Motor neuron (in vitro differentiated cells): Measurements from ENCODE around the gene RCAN2. TPM values are rescaled to one million over a fixed set of nuclear protein-coding genes. Genes with fewer than 3 reads are reported as not detected.
A peak's percentile ranks its signal among the peaks of the same experiment; 100 is the strongest.

Experiments used
- ATAC-seq, 8 experiments: fragments of 200-7000 bp; cut with Tn5 transposase; replicated peaks in 6 of 8; 2 replicates each; pipeline ENCODE4 v1.8.0; 2021; ENCODE audit warnings: mild to moderate bottlenecking in 8 of 8, moderate library complexity in 8 of 8
- H3K27ac ChIP-seq, 2 donors: fragments of 250-450 bp; sonication (Bioruptor Pico); 2 replicates each; pipeline ENCODE4 v1.9.0; 2021; ENCODE audit warnings: antibody characterized with exemption in 2 of 2, mild to moderate bottlenecking in 2 of 2, moderate library complexity in 1 of 2
- H3K4me1 ChIP-seq, 2 donors: fragments of 250-450 bp; sonication (Bioruptor Pico); replicated peaks in 1 of 2; 2 replicates each; pipeline ENCODE4 v1.6.1; 2021; ENCODE audit warnings: antibody characterized with exemption in 2 of 2, mild to moderate bottlenecking in 2 of 2, moderate library complexity in 1 of 2
- H3K4me3 ChIP-seq, 5 donors: fragments of 250-450 bp; sonication (Bioruptor Pico); 2 replicates each; pipeline ENCODE4 v1.9.0; 2021; ENCODE audit warnings: antibody characterized with exemption in 5 of 5, mild to moderate bottlenecking in 5 of 5, moderate library complexity in 4 of 5
- WGBS, 10 experiments: fragments of 450-650 bp; shearing (Covaris generic); methylation state at CpG; one replicate each; pipeline ENCODE4 v1.0.0; 2022; 5-methylcytosine and 5-hydroxymethylcytosine counted together
- in situ Hi-C, 9 experiments: fragments of 400-800 bp; cut with MboI; loops; one replicate each; pipeline ENCODE4 v1.15.0; 2021; ENCODE audit warnings: low sequenced_read_pairs in 9 of 9, low pct_unique_long_range_greater_than_20kb in 2 of 9; ENCODE audit not compliant: unreplicated experiment in 9 of 9
- total RNA-seq, 8 experiments: library from RNA; unstranded; fragments of 300-600 nt; gene quantifications; 2 replicates each; pipeline versions ENCODE4 v1.2.3 to v1.2.4, GENCODE V29; 2022

The RCAN2 gene
- total RNA-seq, 8 experiments from 2014 or later, result 0.27 to 104 (median 24.0) TPM; not detected in 1

- no peak for ATAC-seq
- 0 to 83% (median 64%) methylated on average over 1 to 3 of the region's 3 CpGs; no CpG with 5 or more reads in 2 of the 10 experiments for WGBS, 10 experiments
- Histone ChIP-seq H3K27ac (no peak overlapping the region), H3K4me1 (peaks cover 0 to 3% of the 10 kb centered on the region in 2 donors), H3K4me3 (no peak overlapping the region)
- in situ Hi-C loops, result loop anchor here in 1 of 9 experiments (25.0 kb wide), 1 partner anchor 177 kb away; no protein-coding TSS in a partner anchor
Measured at GRCh38 chr6:46235242-46235641, 256.0 kb downstream of the RCAN2 start.

GRCh38 chr6:46234700-46235099 lies 256.5 kb downstream of the RCAN2 start:
- no peak overlapping the region for H3K27ac ChIP-seq
- H3K4me3 ChIP-seq, result no peak overlapping the region
- H3K4me1 ChIP-seq, result no peaks in the 10 kb centered on the region
- in situ Hi-C loops, result loop anchor here in 1 of 9 experiments (25.0 kb wide), 1 partner anchor 178 kb away; no protein-coding TSS in a partner anchor
- WGBS, 10 experiments, result 0 to 90% (median 65%) methylated on average over 1 to 2 of the region's 3 CpGs; no CpG with 5 or more reads in 2 of the 10 experiments
- no peak for ATAC-seq

- WGBS, 10 experiments, result 0 to 100% (median 95%) methylated on average over 1 to 2 of the region's 2 CpGs; no CpG with 5 or more reads in 3 of the 10 experiments
- ATAC-seq, result no peak
Measured at GRCh38 chr6:46234156-46234556, 257.1 kb downstream of the RCAN2 start.

DNA sequence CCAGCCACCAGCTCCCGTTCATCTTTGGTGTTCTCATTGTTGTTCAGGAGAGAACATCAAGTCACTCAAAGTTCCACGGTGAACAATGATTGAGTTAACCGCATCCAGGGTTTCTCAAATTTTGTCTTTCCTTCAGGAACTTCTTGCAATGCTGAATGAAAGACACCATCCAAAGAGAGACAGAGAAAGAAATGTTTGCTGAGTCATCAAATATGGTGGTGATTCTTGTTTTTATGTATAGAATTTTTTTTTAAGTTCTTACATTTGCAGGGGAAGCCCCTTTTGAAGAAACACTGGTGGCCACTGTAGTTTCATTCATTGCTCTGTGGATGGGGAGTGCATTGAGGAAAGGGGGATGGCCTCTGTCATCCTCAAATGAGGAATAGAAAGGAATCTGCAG lies 258.1 kb downstream of the RCAN2 start:
- no peak overlapping the region for H3K27ac ChIP-seq
- ATAC-seq, result no peak
- in situ Hi-C loops, result loop anchor here in 1 of 9 experiments (25.0 kb wide), 1 partner anchor 179 kb away; no protein-coding TSS in a partner anchor
- H3K4me3 ChIP-seq, result no peak overlapping the region
- no peaks in the 10 kb centered on the region for H3K4me1 ChIP-seq
- 47 to 100% (median 88%) methylated on average over 2 to 3 of the region's 3 CpGs; no CpG with 5 or more reads in 4 of the 10 experiments for WGBS, 10 experiments

More at GRCh38 chr6:46234156-46234556, 257.1 kb downstream of the RCAN2 start:
- H3K27ac ChIP-seq, result no peak overlapping the region
- H3K4me3 ChIP-seq, result no peak overlapping the region
- in situ Hi-C loops, result loop anchor here in 1 of 9 experiments (25.0 kb wide), 1 partner anchor 178 kb away; no protein-coding TSS in a partner anchor
- H3K4me1 ChIP-seq, result no peaks in the 10 kb centered on the region

DNA sequence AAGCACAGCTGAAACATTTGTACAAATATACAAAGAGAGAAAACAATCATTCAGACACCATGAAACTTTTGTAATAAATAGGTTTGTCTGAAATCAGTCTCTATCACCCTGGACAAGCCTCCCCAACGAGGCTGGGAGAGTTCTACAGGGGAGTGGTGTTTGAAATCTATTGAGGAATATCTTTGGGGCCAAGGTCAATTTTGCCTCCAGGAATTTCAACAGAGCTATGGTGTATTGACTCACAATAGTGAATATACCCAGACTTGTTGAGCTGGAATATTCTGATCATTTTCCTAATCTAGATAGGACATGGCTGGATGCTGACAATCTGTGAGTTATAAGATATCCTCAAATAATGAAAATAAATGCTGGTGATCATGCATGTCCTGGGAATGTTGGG lies 269.0 kb downstream of the RCAN2 start:
- H3K27ac ChIP-seq, result no peak overlapping the region
- in situ Hi-C loops, result loop anchor here in 1 of 9 experiments (10.0 to 25.0 kb wide), 2 partner anchors 135 to 183 kb away; no protein-coding TSS in a partner anchor
- no peak for ATAC-seq
- no peaks in the 10 kb centered on the region for H3K4me1 ChIP-seq
- no peak overlapping the region for H3K4me3 ChIP-seq
- WGBS, 10 experiments, result 0 to 50% (median 25%) methylated on average over 1 of the region's 1 CpG; no CpG with 5 or more reads in 4 of the 10 experiments

GRCh38 chr6:46221222-46221793 lies 269.9 kb downstream of the RCAN2 start:
- WGBS, 10 experiments, result 0 to 100% (median 47%) methylated on average over 1 to 3 of the region's 4 CpGs
- no peaks in the 10 kb centered on the region for H3K4me1 ChIP-seq
- in situ Hi-C loops, result loop anchor here in 1 of 9 experiments (10.0 to 25.0 kb wide), 2 partner anchors 134 to 183 kb away; no protein-coding TSS in a partner anchor
- H3K27ac ChIP-seq, result no peak overlapping the region
- H3K4me3 ChIP-seq, result no peak overlapping the region
- peak; percentile 52 to 82 (median 74) for ATAC-seq

- Histone ChIP-seq H3K4me3 (no peak overlapping the region), H3K27ac (no peak overlapping the region), H3K4me1 (no peaks in the 10 kb centered on the region)
- WGBS, 10 experiments, result 33 to 90% (median 63%) methylated on average over 1 to 6 of the region's 6 CpGs; no CpG with 5 or more reads in 2 of the 10 experiments
- no peak for ATAC-seq
- in situ Hi-C loops, result loop anchor here in 1 of 9 experiments (10.0 to 25.0 kb wide), 2 partner anchors 133 to 184 kb away; no protein-coding TSS in a partner anchor
Measured at GRCh38 chr6:46220352-46221221, 270.7 kb downstream of the RCAN2 start.

GRCh38 chr6:46219661-46220060 lies 271.6 kb downstream of the RCAN2 start:
- Histone ChIP-seq H3K4me1 (no peaks in the 10 kb centered on the region), H3K4me3 (no peak overlapping the region), H3K27ac (no peak overlapping the region)
- in situ Hi-C loops, result loop anchor here in 1 of 9 experiments (10.0 to 25.0 kb wide), 2 partner anchors 132 to 185 kb away; no protein-coding TSS in a partner anchor
- no peak for ATAC-seq

- Histone ChIP-seq H3K4me1 (no peaks in the 10 kb centered on the region), H3K4me3 (no peak overlapping the region), H3K27ac (no peak overlapping the region)
- ATAC-seq, result no peak
- WGBS, 10 experiments, result 71 to 95% (median 87%) methylated on average over 2 of the region's 2 CpGs; no CpG with 5 or more reads in 3 of the 10 experiments
- in situ Hi-C loops, result loop anchor here in 1 of 9 experiments (25.0 kb wide), 1 partner anchor 131 kb away; no protein-coding TSS in a partner anchor
Measured at GRCh38 chr6:46218457-46218856, 272.8 kb downstream of the RCAN2 start.

DNA sequence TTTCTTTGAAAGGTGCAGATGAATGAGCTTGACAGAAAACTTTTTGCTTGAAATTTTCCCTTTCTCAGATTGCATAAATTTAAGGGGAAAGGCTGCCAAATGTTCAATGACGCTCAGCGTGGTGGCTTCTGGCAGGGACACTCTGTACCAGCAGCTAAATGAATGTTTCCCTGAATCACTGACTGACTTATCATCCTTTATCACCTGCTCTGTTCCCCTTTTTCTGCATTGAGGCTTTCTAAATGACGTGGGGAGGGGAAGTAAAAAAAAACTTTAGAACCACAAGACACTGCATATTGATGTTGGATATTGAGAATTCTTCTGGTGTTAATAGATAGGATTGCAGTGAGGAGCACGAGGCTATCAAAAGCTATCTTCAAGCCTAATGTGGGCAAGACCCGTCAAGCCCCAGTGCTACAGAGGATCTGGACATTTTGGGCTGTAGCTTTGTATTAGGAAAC lies 273.5 kb downstream of the RCAN2 start:
- H3K27ac ChIP-seq, result no peak overlapping the region
- no peak for ATAC-seq
- WGBS, 10 experiments, result 12 to 86% (median 71%) methylated on average over 2 to 5 of the region's 5 CpGs; no CpG with 5 or more reads in 1 of the 10 experiments
- no peaks in the 10 kb centered on the region for H3K4me1 ChIP-seq
- in situ Hi-C loops, result loop anchor here in 1 of 9 experiments (25.0 kb wide), 1 partner anchor 130 kb away; no protein-coding TSS in a partner anchor
- H3K4me3 ChIP-seq, result no peak overlapping the region

DNA sequence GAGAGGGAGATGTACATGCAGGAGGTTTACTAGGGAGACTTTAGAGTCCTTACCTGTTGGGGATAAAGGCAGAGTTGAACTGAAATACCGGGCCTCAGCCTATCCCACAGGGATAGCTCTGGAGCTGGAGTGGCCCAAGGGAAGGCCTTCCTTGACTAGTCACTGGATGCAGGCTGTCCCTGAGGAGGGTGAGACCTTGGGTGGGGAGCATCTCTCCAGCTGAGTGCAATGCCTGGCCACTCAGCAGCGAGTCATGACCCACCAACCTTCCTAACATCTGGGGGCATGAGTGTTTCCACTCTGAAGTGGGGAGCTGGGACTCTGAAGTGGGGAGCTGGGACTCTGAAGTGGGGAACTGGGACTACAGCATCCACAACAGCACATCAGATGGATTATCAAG lies 274.4 kb downstream of the RCAN2 start:
- no peak overlapping the region for H3K27ac ChIP-seq

GRCh38 chr6:46215777-46216176 lies 275.5 kb downstream of the RCAN2 start:
- in situ Hi-C loops, result loop anchor here in 1 of 9 experiments (25.0 kb wide), 1 partner anchor 128 kb away; no protein-coding TSS in a partner anchor
- Histone ChIP-seq H3K4me3 (no peak overlapping the region), H3K27ac (no peak overlapping the region), H3K4me1 (no peaks in the 10 kb centered on the region)
- ATAC-seq, result no peak
- WGBS, 10 experiments, result 50 to 100% (median 87%) methylated on average over 1 to 4 of the region's 4 CpGs; no CpG with 5 or more reads in 2 of the 10 experiments

More for the DNA sequence above, 274.4 kb downstream of the RCAN2 start:
- in situ Hi-C loops, result loop anchor here in 1 of 9 experiments (25.0 kb wide), 1 partner anchor 130 kb away; no protein-coding TSS in a partner anchor
- Histone ChIP-seq H3K4me3 (no peak overlapping the region), H3K4me1 (no peaks in the 10 kb centered on the region)
- WGBS, 10 experiments, result 40 to 86% (median 60%) methylated on average over 1 of the region's 2 CpGs; no CpG with 5 or more reads in 7 of the 10 experiments
- no peak for ATAC-seq
